Measurements from ENCODE around the gene SOX1.

SOX1 gene

DNA sequence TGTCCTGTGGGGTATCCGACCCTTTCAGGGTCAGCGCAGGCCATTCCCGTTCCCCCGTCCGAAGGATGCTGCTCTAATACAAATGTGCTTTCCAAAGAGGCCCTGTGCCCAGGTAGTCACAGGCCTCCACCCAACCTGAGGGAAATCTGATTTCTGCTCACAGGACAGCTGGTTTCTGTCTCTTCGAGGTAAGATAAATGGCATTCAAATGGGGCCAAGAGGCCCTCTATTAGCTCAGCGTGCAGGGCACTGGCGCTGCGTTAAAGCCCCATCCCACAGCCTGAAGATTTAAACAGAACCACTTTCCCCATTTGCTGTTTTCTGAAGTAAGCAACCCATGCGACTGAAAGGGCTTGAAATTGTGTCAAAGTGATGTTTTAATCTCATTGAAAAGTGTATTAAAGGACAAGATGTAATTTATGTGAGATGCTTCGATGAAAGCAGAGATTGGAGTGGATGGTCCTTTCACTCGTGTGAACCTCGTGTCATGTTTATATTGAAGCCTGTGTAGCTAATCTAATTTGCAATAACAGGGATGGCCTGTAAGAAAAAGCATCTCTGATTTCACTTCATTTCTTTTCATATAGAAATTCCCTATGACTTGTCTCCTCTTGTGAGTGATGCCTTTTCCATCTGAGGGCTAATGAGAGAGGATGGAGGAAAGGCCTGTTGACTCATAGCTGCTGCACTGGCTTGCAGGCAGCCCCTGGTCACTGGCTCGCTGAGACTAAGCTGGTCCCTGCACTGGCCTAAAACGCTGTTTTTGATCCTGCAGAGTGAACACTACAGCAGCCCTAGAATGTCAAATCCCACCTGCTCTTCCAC lies 7.3 kb upstream of the SOX1 start:
- DNase-seq, result no peak

DNA sequence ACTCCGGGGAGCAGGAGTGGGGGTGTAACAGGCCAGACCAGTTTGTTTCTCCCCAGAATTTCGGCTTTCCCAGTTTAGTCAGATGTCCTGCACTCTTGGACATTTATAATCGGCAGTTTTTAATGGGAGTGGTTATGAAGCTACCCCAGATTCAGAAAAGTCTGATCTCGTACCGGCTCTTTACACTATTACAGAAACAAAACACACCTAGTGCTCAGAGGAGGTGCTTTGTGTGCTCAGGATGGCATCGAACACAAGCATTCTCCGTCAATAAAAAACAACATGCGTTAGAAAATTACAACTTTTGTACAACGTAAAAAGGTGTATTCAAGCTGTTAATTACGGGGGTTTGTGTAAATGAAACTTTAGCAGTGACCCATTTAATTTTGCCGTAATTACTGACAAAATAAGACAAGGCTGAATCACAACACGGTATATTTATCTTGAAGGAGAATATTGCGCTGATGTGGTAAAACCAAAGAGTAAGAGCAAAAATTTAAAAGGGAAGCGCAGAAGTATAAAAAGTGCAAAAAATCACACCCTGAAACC lies 6.6 kb upstream of the SOX1 start:
- no peak for DNase-seq

DNA sequence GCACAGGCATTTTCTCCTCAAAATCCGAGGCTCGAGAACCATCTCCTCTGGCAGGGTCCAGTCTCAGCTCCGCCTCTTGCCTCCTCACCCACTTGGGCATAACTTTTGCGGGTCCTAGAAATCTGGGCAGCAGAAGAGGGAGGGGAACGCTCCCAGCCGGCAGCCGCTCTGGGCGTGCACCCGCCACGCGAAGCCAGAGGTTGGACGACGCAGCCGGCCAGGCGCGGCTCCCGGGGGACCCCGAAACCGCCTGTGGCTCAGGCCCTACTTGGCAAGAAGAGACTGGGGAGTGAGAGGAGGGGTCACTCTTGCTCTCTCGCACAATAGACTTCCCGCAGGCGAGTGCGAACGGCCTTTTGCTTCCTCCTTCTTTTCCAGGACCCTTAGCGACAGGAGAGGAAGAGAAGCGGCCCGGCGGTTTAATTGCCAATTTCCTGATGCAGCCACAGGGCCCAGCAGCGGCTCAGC lies 6.0 kb upstream of the SOX1 start:
- no peak for DNase-seq

DNA sequence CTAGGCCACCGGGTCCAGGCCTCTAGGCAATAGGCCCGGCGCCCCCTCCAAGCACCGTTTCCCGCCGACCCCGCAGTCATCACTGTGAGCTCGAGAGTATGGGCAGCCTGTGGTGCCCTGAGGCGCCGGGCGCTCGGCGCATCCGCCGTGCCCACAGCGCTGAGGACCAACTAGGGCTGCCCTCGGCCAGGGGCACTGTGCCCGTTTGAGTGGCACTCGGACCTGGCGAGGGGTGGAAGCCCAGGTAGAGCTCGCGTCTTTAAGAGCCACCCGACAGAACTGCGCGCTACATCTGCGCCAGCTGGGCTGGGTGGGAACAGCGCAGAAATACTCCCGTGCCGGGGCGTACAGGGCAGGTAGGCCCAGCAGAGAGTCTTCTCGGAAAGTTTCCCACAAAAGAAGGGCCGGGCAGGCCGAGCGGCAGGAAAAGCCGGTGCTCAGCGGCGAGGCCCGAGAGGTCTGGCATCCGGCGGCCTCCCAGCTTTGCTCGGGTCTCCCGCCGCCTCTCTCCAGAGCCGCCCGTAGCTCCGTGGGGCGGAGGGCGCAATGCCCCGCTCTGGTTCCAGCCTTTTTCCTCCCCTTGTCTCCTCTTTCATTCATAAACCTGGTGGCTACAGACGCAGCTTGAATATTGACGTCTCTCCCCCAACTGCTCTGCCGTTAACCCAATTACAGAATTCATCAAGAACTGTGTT lies 5.4 kb upstream of the SOX1 start:
- DNase-seq, result no peak

DNA sequence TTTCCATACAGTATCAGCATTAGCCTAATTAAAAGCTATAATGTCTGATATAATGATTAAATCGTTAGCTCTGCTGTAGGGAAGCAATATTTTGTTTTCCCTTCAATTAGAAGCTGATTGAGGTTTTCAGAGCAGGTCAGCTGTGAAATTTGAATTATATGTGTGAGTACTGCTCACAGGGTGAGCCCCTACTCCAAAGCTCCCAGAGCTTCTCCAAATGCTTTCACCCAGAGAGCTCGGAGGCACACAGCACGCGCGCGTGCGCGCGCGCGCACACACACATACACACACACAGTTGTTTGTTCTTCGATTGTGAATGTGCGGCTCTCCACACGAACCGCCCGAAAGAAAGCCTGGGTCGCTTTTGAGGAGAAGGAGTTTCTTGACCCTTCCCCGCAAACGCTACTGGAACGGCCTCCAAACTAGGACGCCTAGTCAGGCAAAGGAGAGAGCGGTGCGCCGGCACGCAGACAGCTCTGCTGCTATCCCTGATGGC lies 4.8 kb upstream of the SOX1 start:
- DNase-seq, result no peak

DNA sequence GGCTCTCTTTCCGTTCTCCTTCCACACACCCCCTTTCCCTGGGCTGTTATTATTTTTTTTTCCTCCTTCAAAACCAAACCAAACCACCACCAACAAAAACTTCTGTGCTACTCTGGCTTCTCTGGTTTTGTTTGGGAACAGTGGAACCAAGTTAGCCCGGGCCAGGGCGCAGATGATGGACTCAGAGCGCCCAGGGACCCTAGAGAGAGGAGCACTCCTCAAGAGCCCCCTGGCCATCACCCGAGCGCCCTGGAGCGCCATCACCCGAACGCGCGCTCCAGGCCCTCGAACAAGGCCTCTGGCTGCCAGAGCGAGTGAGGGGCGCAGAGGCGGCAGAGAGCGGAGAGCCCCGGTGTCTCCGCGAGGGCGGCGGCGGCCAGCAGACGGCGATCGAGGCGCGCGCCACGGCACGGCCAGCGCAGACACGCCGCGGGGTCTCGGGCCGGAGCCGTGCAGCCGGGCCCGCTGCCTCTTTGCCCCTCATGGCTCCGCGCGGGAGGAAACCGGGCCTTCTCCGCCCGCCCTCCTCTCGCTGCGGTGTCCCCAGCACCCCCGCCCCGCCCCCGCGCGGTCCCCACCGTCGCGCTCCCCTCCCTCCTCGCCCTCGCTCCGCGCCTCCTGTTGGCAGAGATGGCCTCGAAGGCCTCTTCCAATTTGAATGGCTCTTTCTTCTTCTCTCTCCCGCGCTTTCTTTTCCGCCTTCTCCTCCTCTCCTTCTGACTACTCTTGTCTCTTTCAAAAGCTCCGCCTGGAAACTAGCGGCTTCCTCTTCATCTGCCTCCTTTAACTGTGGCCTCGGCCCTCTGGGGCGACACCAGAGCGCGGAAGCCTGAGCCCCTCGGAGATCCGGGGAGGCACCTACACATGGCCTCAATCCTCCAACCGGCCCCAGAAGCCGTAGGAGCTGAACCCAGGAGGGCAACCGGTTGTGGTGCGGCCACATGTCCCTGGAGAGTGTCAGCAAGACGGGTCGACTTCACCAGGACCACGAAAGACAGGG lies 4.1 kb upstream of the SOX1 start:
- DNase-seq, result no peak

DNA sequence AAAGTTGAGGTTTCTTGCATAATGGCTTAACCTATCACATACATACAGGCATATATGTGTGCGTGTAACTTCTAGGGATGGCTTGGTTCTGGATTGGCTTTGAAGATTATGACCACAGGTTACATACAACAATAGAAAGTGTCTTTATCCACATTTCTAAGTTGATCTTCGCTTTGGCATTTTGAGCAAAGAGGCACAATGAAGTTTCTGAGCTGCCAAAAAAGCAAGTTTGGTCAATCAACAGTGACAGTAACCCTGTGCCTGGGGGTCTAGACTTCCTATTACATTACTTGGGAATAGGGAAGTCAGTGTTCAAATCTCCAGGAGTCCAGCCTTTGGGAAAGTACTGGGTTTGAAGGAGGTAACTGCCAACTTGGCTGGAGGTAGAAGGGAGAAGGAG lies 3.1 kb upstream of the SOX1 start:
- DNase-seq, result no peak

DNA sequence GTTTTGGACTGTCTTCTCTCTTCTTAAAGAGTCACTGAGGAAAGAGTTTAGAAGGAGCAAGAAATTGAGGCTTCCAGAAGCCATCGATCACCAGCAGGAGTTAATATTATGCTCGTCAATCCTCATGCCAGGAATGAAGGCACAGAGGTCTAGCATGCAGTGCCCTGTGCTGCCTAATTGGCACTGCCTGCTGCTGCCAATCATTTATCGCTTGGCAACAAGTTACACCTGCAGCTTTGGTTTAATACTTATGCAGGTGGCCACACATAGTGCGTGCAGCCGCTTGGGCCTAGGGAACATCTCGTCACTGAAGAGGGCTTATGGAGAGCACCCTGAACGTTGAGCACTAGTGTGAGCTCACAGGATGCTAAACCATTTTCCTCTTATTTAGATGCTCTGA lies 2.7 kb upstream of the SOX1 start:
- DNase-seq, result no peak

DNA sequence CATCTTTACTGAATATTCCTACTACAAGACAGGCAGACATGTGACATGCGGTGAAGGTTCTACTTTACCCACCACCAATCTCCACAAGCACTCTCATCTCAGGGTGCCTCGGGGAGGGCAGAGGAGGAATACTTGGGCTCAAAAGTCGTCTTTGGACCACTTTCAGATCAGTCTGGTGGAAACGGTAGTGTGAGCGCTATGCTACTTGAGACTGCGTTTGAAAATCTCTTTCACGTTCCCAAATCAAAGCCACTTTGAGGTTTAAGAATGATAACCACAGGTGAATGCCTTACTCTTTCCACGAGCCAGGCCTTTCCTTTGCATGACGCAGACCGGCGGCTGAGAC lies 1.5 kb upstream of the SOX1 start:
- DNase-seq, result no peak

DNA sequence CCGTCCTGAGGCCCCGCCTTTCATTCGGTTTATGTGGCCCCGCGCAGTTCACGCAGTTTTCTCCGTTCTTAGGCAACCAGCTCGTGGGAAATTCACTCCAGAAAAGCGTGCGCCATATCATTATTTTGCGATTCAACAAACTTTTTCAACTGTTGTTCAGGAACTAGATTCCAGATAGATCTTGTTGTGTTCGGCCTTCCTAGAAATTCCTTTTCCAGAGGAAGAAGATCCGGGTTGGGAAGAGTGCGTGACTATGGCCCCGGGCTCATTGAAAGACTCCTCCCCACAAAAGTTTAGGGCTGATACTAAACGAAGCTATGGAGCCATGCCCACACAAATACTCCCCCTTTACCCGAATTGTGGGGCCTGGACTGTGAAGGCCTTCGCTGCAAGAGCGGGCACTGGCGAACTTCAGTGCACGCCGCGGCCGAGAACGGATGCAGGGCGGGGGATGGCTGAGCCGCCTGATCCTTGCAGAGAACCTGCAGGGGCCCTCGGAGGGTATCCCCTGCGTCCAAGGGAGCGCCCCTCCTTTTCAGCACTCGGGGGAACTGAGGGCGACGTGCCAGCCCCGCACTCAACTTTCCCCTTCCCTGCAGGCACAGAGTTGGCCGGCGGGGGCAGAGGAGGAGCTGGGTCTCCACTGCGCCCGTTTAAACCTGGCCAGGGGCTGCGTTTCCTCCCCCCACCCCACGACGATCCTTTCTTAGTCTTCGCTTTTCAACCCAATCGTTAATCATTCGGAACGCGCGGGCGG lies 904 bp upstream of the SOX1 start:
- DNase-seq, result no peak

DNA sequence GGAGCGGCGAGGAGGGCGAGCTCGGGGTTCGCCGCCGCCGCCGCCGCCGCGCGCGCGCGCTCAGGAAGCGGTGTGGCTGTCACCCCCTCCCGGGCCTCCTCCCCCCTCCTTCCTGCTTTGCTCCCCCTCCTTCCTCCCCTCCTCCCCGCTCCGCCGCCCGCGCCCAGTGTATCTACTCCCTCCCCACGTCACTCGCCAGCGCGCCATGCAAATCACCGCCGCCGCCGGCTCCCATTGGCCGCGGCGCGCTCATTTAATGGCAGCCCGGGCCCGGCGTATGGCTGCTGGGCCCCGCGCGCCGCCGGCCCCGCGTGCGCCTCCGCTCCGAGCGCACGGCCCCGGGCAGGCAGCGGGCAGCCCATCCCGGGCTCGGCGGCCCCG lies 335 bp upstream of the SOX1 start:
- peak; percentile 69 for DNase-seq

DNA sequence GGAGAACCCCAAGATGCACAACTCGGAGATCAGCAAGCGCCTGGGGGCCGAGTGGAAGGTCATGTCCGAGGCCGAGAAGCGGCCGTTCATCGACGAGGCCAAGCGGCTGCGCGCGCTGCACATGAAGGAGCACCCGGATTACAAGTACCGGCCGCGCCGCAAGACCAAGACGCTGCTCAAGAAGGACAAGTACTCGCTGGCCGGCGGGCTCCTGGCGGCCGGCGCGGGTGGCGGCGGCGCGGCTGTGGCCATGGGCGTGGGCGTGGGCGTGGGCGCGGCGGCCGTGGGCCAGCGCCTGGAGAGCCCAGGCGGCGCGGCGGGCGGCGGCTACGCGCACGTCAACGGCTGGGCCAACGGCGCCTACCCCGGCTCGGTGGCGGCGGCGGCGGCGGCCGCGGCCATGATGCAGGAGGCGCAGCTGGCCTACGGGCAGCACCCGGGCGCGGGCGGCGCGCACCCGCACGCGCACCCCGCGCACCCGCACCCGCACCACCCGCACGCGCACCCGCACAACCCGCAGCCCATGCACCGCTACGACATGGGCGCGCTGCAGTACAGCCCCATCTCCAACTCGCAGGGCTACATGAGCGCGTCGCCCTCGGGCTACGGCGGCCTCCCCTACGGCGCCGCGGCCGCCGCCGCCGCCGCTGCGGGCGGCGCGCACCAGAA lies 1.1 kb downstream of the SOX1 start:
- DNase-seq, result no peak

DNA sequence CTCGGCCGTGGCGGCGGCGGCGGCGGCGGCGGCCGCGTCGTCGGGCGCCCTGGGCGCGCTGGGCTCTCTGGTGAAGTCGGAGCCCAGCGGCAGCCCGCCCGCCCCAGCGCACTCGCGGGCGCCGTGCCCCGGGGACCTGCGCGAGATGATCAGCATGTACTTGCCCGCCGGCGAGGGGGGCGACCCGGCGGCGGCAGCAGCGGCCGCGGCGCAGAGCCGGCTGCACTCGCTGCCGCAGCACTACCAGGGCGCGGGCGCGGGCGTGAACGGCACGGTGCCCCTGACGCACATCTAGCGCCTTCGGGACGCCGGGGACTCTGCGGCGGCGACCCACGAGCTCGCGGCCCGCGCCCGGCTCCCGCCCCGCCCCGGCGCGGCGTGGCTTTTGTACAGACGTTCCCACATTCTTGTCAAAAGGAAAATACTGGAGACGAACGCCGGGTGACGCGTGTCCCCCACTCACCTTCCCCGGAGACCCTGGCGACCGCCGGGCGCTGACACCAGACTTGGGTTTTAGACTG lies 1.7 kb downstream of the SOX1 start:
- DNase-seq, result no peak

DNA sequence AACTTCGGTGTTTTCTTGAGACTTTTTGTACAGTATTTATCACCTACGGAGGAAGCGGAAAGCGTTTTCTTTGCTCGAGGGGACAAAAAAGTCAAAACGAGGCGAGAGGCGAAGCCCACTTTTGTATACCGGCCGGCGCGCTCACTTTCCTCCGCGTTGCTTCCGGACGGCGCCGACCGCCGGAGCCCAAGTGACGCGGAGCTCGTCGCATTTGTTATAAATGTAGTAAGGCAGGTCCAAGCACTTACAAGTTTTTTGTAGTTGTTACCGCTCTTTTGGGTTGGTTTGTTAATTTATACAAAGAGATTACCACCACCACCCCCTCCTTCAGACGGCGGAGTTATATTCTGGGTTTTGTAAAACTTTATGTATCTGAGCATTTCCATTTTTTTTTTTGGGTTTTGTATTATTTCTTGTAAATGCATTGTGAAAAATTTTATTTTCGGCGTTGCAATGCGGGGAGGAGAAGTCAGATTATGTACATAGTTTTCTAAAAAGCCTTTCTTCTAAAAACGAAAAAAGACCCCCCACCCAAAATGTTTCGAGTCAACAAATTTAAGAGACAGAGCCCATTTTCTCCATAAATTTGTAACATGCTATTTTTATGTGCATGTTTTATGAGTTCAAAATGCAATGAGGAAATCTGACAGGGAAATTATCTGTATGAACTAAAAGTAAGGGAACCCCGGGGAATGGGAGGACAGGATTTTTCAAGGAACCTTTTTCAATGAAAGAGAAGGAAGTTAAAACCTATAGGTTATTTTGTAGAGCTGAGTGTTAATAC lies 2.3 kb downstream of the SOX1 start:
- DNase-seq, result no peak

DNA sequence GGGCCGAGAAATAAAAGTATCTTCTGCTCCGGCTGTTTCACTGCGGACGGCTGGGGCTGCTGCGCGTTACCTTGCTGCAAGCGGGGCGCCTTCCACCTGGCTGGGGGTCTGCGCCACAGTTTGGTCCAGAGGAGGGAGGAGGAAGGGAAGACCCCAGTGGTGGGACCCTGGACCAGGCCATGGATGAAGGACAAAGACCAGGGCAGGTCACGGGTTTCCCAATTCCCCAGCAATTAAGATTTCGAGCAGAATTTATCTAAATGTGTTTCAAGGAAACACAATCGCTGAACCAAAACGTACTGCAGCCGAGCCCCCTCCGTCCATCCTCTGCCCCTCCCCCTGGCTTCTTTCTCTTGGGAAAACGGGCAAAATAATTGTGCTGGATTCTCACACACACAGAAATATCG lies 2.9 kb downstream of the SOX1 start:
- DNase-seq, result no peak

DNA sequence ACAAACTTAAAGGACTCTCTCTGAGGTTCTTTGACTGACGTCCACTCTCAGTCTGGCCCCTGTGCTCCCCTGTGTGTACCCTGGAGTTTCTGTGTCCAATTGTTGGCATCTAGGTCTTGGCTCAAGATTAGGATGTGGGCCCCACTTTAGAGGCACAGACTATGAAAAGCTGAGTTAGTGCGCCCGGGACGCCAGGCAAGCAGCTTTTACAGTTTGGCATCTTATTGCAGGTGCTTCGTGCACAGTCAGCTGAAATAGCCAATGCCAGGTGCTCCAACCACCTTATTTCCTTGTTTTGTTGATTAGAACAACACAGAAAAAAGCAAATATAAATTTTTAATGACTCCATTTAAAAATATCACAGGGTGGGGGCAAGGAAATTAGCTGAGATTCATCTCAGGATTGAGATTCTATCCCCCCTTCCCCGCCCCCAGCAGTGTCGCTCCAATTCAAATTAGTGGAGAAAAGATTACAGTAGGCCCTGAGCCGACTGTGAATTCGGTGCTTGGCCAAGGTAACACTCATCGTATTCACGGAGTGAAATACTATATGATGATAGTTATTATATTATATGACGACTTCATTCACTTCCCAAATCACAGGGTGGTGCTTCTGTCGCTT lies 4.3 kb downstream of the SOX1 start:
- DNase-seq, result no peak

DNA sequence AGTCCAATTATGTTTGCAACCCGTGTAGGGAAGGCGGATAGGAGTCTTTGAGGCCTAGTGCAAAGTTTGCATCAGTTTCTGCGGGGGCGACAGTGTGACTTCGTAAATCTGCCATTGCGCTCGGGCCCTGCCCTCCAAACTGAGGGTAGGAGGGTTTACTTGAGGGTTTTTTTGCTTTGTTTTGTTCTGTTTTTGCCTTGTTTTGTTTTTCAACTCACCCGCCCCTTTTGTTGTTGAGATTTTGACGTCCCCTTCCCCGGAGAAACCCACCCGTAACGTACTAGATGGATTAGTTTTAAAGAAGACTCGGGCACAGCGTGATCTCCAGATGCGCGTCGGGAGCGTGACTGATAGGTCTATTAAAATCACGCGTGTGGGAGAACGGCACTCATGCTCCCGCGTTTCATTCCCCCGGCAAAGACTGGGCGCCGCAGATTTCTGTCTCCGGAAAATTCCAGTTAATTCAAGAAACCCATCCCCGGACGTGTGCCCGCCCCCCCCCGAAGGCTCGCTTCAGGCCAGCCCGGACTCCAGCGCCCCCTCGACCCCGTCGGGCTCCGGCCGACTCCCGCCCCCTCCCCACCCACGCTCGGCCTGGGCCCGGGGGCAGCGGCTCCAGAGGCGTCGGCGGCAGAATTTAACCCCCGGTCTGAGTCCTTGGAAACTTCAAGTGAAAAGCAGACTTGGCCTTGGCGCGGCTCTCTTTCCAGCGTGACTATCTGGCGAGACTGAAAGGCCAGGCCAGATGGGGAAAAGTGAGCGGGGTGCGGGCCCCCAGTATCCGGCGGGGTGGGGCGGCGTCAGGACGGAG lies 5.0 kb downstream of the SOX1 start:
- no peak for DNase-seq

DNA sequence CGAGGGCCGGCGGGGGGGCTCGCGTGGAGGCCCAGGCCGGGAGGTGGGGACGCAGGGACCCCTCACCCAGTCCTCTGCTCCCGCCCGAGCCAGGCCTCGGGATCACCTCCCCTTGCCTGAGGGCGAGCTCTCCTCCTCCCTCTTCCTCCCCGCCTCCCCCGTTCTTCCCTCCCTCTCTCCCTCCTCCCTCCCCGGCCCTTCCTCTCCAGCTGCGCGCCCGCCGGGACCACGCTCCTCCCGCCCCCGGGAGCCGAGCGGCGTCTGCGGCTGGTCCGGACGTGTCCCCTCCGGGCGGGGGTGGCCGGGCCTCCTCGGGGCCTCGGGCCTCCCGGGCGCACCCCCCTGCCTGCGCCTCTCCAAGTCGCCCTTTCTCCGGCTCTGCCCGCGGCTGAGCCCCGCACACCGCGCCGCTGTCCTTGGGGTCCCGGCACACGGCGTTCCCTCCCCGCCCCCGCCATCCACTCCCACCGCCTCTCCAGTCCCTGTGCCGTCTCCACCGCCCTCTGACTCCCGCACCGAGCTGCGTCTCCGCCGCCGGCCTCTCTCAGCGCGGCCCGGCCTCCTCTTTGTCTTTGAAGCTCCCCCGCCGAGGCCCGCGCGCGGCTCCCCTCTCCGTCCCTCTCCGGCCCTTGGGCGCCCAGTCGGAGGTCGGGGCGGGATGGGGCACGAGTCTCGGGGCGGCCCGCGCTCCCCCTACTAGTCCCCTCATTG lies 5.7 kb downstream of the SOX1 start:
- DNase-seq, result no peak
